HuH-7 (cell line): Measurements from ENCODE around the gene CCDC80.

Experiments
- DNase-seq: peaks from one replicate; pipeline ENCODE4 v3.0.0; 2011; ENCODE audit warnings: low spot score

CCDC80 gene, protein sequence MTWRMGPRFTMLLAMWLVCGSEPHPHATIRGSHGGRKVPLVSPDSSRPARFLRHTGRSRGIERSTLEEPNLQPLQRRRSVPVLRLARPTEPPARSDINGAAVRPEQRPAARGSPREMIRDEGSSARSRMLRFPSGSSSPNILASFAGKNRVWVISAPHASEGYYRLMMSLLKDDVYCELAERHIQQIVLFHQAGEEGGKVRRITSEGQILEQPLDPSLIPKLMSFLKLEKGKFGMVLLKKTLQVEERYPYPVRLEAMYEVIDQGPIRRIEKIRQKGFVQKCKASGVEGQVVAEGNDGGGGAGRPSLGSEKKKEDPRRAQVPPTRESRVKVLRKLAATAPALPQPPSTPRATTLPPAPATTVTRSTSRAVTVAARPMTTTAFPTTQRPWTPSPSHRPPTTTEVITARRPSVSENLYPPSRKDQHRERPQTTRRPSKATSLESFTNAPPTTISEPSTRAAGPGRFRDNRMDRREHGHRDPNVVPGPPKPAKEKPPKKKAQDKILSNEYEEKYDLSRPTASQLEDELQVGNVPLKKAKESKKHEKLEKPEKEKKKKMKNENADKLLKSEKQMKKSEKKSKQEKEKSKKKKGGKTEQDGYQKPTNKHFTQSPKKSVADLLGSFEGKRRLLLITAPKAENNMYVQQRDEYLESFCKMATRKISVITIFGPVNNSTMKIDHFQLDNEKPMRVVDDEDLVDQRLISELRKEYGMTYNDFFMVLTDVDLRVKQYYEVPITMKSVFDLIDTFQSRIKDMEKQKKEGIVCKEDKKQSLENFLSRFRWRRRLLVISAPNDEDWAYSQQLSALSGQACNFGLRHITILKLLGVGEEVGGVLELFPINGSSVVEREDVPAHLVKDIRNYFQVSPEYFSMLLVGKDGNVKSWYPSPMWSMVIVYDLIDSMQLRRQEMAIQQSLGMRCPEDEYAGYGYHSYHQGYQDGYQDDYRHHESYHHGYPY

GRCh38 chr3:112640930-112641801, at the start of gene CCDC80:
Gene CCDC80 (minus strand): TSS chr3:112641143. CDS start chr3:112639905, 1,238 bp downstream.
- no peak for DNase-seq

DNA sequence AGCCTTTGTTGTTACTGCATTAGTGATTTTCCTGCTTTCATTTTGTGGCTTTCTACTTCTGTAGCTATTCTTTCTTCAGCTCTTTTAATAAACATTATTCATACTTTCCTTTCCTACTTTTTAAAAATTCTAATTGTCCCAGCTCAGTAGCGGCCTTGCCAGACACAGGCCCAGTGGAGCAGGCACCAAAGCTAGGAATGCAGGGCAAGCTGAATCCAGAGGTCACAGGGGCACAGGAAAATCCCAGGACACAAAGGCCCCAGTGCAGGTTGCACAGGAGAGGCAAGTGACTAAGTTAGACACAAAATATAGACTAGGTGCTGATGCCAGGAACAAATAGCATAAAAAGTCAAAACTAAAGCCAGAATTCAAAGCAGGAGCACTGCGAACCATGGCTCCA, 49.0 kb upstream of the CCDC80 start:
- no peak for DNase-seq

GRCh38 chr3:112689385-112689784, 48.4 kb upstream of the CCDC80 start:
- no peak for DNase-seq

DNA sequence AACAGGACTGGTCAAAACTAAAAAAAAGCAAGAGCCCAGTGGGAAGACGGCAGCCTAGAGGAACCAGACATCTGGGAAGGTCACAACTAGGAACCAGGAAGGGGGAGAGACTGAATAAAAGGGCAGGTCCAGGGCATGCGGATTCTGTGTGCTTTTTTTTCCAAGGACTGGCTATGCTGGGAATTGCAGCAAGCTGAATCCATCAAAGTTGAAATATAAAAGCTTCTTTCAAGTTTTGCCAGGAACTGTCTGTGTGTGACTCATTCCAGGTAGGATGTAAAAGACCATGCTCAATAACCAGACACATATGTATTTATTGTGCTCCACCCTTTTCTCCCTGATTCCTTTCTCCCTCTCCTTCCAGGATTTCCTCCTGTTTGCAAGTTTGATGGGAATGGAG, 47.9 kb upstream of the CCDC80 start:
- no peak for DNase-seq

DNA sequence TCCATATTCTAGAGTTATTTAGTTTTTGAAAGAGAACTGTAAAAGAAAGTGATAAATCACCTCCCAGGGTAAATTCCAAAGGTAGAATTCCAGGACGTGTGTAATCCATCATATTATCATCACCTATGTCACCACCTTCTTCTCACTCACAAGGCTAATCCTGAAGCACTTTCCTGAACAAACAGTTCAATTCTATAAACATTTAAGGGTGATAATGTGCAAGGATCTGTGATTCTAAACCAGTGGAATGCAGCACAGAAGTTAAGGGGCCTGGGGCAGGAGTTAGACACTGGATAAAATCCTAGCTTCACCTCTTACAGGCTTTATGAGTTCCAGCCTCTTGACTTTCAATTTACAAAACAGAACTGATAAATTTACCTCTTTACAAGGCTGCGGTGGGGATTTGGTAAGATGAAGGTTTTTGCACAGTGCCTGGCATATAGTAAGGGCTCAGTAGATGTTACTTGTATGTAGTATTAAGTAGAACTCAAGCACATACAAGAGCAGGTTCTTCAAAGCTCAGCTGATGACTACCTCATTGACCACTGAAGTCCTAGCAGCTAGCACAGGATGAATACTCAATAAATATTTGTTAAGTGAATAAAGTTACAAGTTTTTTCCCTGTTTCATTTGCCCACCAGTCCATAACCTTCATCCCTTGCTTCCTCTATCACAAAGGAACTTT, 47.3 kb upstream of the CCDC80 start:
- DNase-seq, result no peak

- DNase-seq, result no peak
Observed at GRCh38 chr3:112687616-112688015, 46.7 kb upstream of the CCDC80 start.

GRCh38 chr3:112687211-112687610, 46.3 kb upstream of the CCDC80 start:
- no peak for DNase-seq

- no peak for DNase-seq
Observed at GRCh38 chr3:112685956-112686799, 45.2 kb upstream of the CCDC80 start.

- no peak for DNase-seq
Observed at GRCh38 chr3:112685420-112685819, 44.5 kb upstream of the CCDC80 start.

GRCh38 chr3:112682361-112682760, 41.4 kb upstream of the CCDC80 start:
- DNase-seq, result no peak

DNA sequence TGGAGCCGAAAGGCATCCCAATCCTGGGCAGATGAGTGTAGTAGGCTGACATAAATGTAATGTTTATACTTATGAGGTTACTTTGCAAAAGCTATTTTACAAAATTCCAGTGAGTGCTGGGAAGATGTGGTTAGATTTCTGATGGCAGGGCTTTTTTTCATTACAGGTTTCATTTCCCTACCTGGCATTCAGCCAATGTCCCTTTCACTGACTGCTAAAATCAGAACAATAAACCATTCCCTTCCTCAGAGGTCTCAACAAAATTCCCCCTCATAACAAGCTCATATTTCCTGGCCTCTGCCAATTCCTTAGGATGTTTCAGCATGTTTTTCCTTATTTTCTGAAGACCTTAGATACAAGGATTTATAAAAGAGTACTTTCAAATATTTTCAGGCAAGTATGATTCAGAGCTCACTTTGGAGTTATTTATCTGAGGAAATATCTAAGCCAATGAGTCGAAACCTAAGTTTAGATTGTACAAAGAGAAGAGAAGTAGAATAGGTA, 40.9 kb upstream of the CCDC80 start:
- no peak for DNase-seq

GRCh38 chr3:112676659-112677234, 35.8 kb upstream of the CCDC80 start:
- DNase-seq, result no peak

- DNase-seq, result no peak
Observed at GRCh38 chr3:112675943-112676535, 35.1 kb upstream of the CCDC80 start.

DNA sequence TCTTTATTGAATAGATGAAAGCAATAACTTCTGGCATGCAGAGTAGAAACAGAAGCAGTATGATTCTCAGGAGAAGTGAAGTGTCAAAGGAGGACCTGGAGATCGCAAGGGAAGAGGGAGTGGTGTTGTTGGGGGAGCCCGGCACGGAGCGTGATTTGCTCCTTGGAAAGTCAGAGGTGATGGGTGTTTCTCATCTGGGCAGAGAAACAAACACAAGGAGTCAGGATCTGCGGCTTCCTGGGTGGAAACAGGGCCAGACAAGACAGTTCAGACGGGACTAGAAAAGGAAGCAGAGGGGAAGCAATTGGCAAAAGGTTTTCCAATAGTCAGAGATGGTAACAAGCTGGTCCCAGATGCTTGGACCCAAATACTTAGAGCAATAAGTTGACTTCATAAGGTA, 34.4 kb upstream of the CCDC80 start:
- no peak for DNase-seq

- no peak for DNase-seq
Observed at GRCh38 chr3:112672716-112673541, 32.0 kb upstream of the CCDC80 start.

DNA sequence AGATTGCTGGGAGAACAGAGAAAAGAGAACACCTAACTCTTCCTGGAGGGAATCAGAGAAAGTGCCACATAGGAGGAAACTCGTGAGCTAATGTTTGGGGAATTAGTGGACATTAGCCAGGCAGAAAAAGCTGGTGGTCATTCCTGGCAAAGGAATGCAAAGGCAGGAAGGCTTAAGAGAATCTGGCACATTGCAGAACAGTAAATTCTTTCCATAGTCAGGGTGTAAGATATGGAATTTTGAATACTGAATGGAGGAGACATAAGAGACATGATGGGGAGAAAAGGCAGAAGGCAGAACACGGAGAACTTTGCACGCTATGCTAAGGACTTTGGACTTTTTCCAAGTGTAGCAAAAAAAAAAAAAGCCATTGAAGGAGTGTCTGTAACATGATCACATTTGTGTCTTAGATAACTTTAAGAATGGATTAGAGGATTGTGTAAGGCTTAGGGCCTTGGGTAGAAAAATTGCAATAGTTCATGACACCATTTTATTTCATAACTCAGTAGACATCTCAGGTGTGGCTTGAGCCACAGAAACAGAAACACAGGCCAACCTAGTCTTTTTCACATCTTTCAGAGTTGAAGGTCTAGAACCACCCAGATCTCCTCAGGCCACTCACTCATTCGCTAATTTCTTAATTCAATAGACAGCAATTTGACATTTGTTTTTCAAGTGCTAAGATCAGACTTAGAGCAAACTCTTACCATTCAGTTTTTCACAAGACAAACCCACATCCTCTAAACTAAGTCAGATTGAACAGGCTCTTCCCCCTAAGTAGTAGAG, 31.2 kb upstream of the CCDC80 start:
- DNase-seq, result no peak

GRCh38 chr3:112670824-112671223, 29.9 kb upstream of the CCDC80 start:
- no peak for DNase-seq

DNA sequence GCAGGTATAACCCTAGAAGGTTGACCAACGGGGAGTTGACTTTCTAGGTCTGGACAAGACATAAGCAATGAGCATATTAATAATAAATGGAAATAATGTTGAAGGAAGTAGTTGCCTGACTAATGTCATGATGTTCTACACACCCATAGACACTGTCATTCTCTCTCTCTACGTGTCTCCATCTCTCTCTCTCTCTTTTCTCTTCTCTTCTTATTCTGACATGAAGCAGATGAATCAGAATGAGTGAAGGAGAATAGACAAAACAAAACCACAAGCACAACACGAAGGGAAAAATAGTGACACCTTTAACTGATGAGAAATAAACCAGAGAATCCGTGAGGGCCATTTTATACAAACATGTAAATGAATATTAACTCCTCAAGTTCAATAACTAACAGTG, 26.7 kb upstream of the CCDC80 start:
- no peak for DNase-seq
